Measurements from ENCODE around the gene SLC52A3. TPM values are rescaled to one million over a fixed set of nuclear protein-coding genes. Genes with fewer than 3 reads are reported as not detected.

SLC52A3 gene
- total RNA-seq, 1 experiment from 2014 or later, result 7.7 TPM

- no peak for TF ChIP-seq PRDM15 (CRISPR knock-in tag; IDR thresholded peaks at IDR 0.05)
- TF ChIP-seq ZNF512 (CRISPR knock-in tag; IDR thresholded peaks at IDR 0.05; ENCODE audit: borderline replicate concordance), result no peak
- TF ChIP-seq TCF7 (CRISPR knock-in tag; IDR thresholded peaks at IDR 0.05; ENCODE audit: low read depth), result no peak
- no peak for TF ChIP-seq ETV6 (CRISPR knock-in tag; IDR thresholded peaks at IDR 0.05)
These were observed 46.4 kb downstream of the SLC52A3 start (continued) for GRCh38 chr20:721876-722275.

GRCh38 chr20:719816-720215, 48.5 kb downstream of the SLC52A3 start:
- Mint-ChIP-seq H3K27me3 (ENCODE audit: low read depth) (peaks cover 14% of the 10 kb centered on the region; the same call in 1 of the 2 replicates), H3K9me3 (no peaks in the 10 kb centered on the region), H3K36me3 (no peaks in the 10 kb centered on the region), H3K4me1 (peaks cover 10% of the 10 kb centered on the region), H3K27ac (no peak overlapping the region), H3K4me3 (no peak overlapping the region)
- ChIA-PET CTCF (interaction anchor here (0.6 to 2.7 kb wide), 2 partner anchors 53 to 113 kb away, joined by 4 to 12 read pairs; no protein-coding TSS in a partner anchor), POLR2A (no interaction called here)
- DNase-seq (ENCODE audit: low spot score) (no peak), ATAC-seq (peak; percentile 61)
- TF ChIP-seq ZNF263 (CRISPR knock-in tag; IDR thresholded peaks at IDR 0.05; ENCODE audit: low read depth), result no peak
- TF ChIP-seq E2F5 (CRISPR knock-in tag; IDR thresholded peaks at IDR 0.05), result no peak
- TF ChIP-seq JAZF1 (CRISPR knock-in tag; IDR thresholded peaks at IDR 0.05), result no peak
- TF ChIP-seq NR2C2 (CRISPR knock-in tag; IDR thresholded peaks at IDR 0.05), result no peak
- no peak for TF ChIP-seq ETV6 (CRISPR knock-in tag; IDR thresholded peaks at IDR 0.05)
- TF ChIP-seq TEAD4 (CRISPR knock-in tag; IDR thresholded peaks at IDR 0.05), result no peak
- TF ChIP-seq ZNF512 (CRISPR knock-in tag; IDR thresholded peaks at IDR 0.05; ENCODE audit: borderline replicate concordance), result no peak
- no peak for TF ChIP-seq HMGXB4 (CRISPR knock-in tag; IDR thresholded peaks at IDR 0.05)
- TF ChIP-seq E2F1 (CRISPR knock-in tag; IDR thresholded peaks at IDR 0.05), result no peak
- TF ChIP-seq ZNF416 (CRISPR knock-in tag; IDR thresholded peaks at IDR 0.05), result no peak
- TF ChIP-seq ZSCAN18 (CRISPR knock-in tag; IDR thresholded peaks at IDR 0.05), result no peak
- TF ChIP-seq FOXP1 (CRISPR knock-in tag; IDR thresholded peaks at IDR 0.05; ENCODE audit: borderline replicate concordance), result no peak
- TF ChIP-seq ZNF532 (CRISPR knock-in tag; IDR thresholded peaks at IDR 0.05; ENCODE audit: borderline replicate concordance), result no peak
- no peak for TF ChIP-seq ATF3 (CRISPR knock-in tag; conservative IDR thresholded peaks at IDR 0.05)
- no peak for TF ChIP-seq NR3C1 (CRISPR knock-in tag; conservative IDR thresholded peaks at IDR 0.05; ENCODE audit: low read depth)
- TF ChIP-seq PRRX2 (CRISPR knock-in tag; IDR thresholded peaks at IDR 0.05), result no peak

Measured in WTC11 (cell line).